Panc1 (cell line): ENCODE measurements around the gene SLC27A2. TPM values are rescaled to one million over a fixed set of nuclear protein-coding genes. Genes with fewer than 3 reads are reported as not detected.

Experiments used
- ATAC-seq: fragments of 200-7000 bp; cut with Tn5 transposase; 2 replicates; pipeline ENCODE4 v1.9.1; 2020; ENCODE audit warnings: mild to moderate bottlenecking, moderate library complexity
- BruUV-seq: library from RNA; stranded (reverse); fragments of 400-500 nt; replicated peaks from 2 replicates; lab custom pipeline; 2021; lab: Mats Ljungman, UMichigan
- CTCF ChIA-PET: fragments of 300-600 bp; sonication (Branson Sonifier 250); formaldehyde crosslinking; loops from one replicate; lab custom pipeline; 2022; ENCODE audit warnings: antibody characterized with exemption; lab: Charles Lee
- POLR2A ChIA-PET: fragments of 300-600 bp; sonication (Branson Sonifier 250); formaldehyde crosslinking; loops from one replicate; lab custom pipeline; 2022; ENCODE audit warnings: antibody characterized with exemption; lab: Charles Lee
- DNase-seq: peaks from one replicate; pipeline ENCODE4 v3.0.0-alpha.2; 2010; ENCODE audit warnings: low read depth, low spot score
- H3K27ac ChIP-seq: 2 replicates; pipeline ENCODE4 v1.5.1; 2011; ENCODE audit warnings: mild to moderate bottlenecking, low read length, inconsistent platforms
- H3K27me3 ChIP-seq: fragments of 200-500 bp; sonication (Bioruptor generic); 2 replicates; pipeline ENCODE4 v1.6.0; 2014; ENCODE audit warnings: low read length, inconsistent platforms; ENCODE audit not compliant: control insufficient read depth, insufficient read depth
- H3K36me3 ChIP-seq: fragments of 200-500 bp; sonication (Bioruptor generic); 2 replicates; pipeline ENCODE4 v1.5.1; 2014; ENCODE audit warnings: inconsistent platforms, mild to moderate bottlenecking, low read length, moderate library complexity; ENCODE audit not compliant: control insufficient read depth, insufficient read depth
- H3K4me1 ChIP-seq: 2 replicates; pipeline ENCODE4 v1.5.1; 2011; ENCODE audit warnings: inconsistent platforms, mild to moderate bottlenecking, low read length, moderate library complexity; ENCODE audit not compliant: control insufficient read depth, insufficient read depth
- H3K4me3 ChIP-seq, 2 experiments: 2 replicates each; pipeline ENCODE4 v1.5.1; 2011 to 2012; ENCODE audit warnings: low read depth in 2 of 2, low read length in 2 of 2, mild to moderate bottlenecking in 2 of 2, inconsistent platforms in 1 of 2, moderate library complexity in 1 of 2
- H3K9me3 ChIP-seq: fragments of 200-500 bp; sonication (Bioruptor generic); 2 replicates; pipeline ENCODE4 v1.5.1; 2014; ENCODE audit warnings: low read depth, mild to moderate bottlenecking, inconsistent platforms, low read length, moderate library complexity; ENCODE audit not compliant: control insufficient read depth, insufficient read depth
- CTCF ChIP-seq: fragments of 450-650 bp; IDR thresholded peaks from 2 replicates; pipeline ENCODE4 v1.5.1; 2017; ENCODE audit warnings: mild to moderate bottlenecking
- POLR2AphosphoS5 ChIP-seq: IDR thresholded peaks from 2 replicates; pipeline ENCODE4 v1.6.1; 2012; ENCODE audit warnings: mild to moderate bottlenecking, low read depth, low read length, moderate library complexity
- REST ChIP-seq, 2 experiments: IDR thresholded peaks; 2 replicates each; pipeline ENCODE4 v1.6.1; 2011 to 2012; ENCODE audit warnings: low read depth in 2 of 2, control low read depth in 1 of 2, low read length in 1 of 2, mild to moderate bottlenecking in 1 of 2, moderate library complexity in 1 of 2; ENCODE audit not compliant: insufficient read depth in 1 of 2
- SIN3A ChIP-seq: IDR thresholded peaks from 2 replicates; pipeline ENCODE4 v1.6.1; 2012; ENCODE audit warnings: low read depth, mild to moderate bottlenecking, low read length, moderate library complexity, borderline replicate concordance; ENCODE audit not compliant: insufficient read depth
- TCF7L2 ChIP-seq: IDR thresholded peaks from 2 replicates; pipeline ENCODE4 v1.6.1; 2011; ENCODE audit warnings: mild to moderate bottlenecking, low read depth, low read length, inconsistent platforms
- in situ Hi-C: cut with HindIII; loops from 2 replicates; pipeline ENCODE4 v1.10.0; 2016; ENCODE audit warnings: low sequenced_read_pairs, low pct_unique_long_range_greater_than_20kb
- intact Hi-C: fragments of 100-400 bp; cut with micrococcal nuclease; formaldehyde crosslinking; loops from one replicate; pipeline ENCODE4 v1.10.0; 2022; ENCODE audit not compliant: unreplicated experiment
- total RNA-seq: library from RNA; stranded (reverse); gene quantifications from one replicate; pipeline ENCODE4 v1.2.1, GENCODE V29; 2021; ENCODE audit not compliant: unreplicated experiment

SLC27A2 gene
- total RNA-seq, 1 experiment from 2014 or later, result 0.18 TPM

GRCh38 chr15:50244153-50244552 lies 62.2 kb downstream of the SLC27A2 start:
- intact Hi-C loops (no loop called here), in situ Hi-C loops (no loop called here)
- no peak for TF ChIP-seq TCF7L2
- TF ChIP-seq POLR2AphosphoS5, result no peak
- no peak for TF ChIP-seq SIN3A
- TF ChIP-seq CTCF, result no peak
- TF ChIP-seq REST (IDR thresholded peaks at IDR 0.05; ENCODE audit: insufficient read depth in 1 of 2, low read depth in 2 of 2, low read length in 1 of 2), result no peak
- Histone ChIP-seq H3K4me1 (no peaks in the 10 kb centered on the region), H3K36me3 (no peaks in the 10 kb centered on the region), H3K27ac (no peak overlapping the region), H3K9me3 (no peaks in the 10 kb centered on the region), H3K4me3 (no peak overlapping the region), H3K27me3 (no peaks in the 10 kb centered on the region)
- ATAC-seq (no peak), DNase-seq (no peak)
- POLR2A ChIA-PET, result no interaction called here
- BruUV-seq, result no TSS peak
- CTCF ChIA-PET, result no interaction called here

- in situ Hi-C loops, result no loop called here
- DNase-seq (no peak), ATAC-seq (no peak)
- TF ChIP-seq CTCF (no peak), TCF7L2 (no peak), SIN3A (no peak), REST (IDR thresholded peaks at IDR 0.05; ENCODE audit: insufficient read depth in 1 of 2, low read depth in 2 of 2, low read length in 1 of 2) (no peak)
- intact Hi-C loops, result no loop called here
- ChIA-PET POLR2A (no interaction called here), CTCF (no interaction called here)
- Histone ChIP-seq H3K36me3 (no peaks in the 10 kb centered on the region), H3K9me3 (no peaks in the 10 kb centered on the region), H3K27me3 (no peaks in the 10 kb centered on the region), H3K4me1 (no peaks in the 10 kb centered on the region), H3K4me3 (no peak overlapping the region), H3K27ac (no peak overlapping the region)
- no TSS peak for BruUV-seq
These were observed 63.1 kb downstream of the SLC27A2 start for GRCh38 chr15:50244959-50245624.
